ENCODE data around the gene GAB1.

GRCh38 chr4:143405075-143405730 is 68.5 kb downstream of the GAB1 start:
- TF ChIP-seq CTCF (CRISPR knock-in tag; IDR thresholded peaks at IDR 0.05) (no peak), HMGXB4 (CRISPR knock-in tag; IDR thresholded peaks at IDR 0.05; ENCODE audit: borderline replicate concordance in 1 of 2, low read depth in 1 of 2) (no peak), KLF16 (CRISPR knock-in tag; IDR thresholded peaks at IDR 0.05) (no peak), ZNF33B (CRISPR knock-in tag; IDR thresholded peaks at IDR 0.05) (no peak), MYC (CRISPR knock-in tag; IDR thresholded peaks at IDR 0.05; ENCODE audit: borderline replicate concordance) (no peak), PBX2 (CRISPR knock-in tag; IDR thresholded peaks at IDR 0.05) (no peak), ZNF609 (CRISPR knock-in tag; IDR thresholded peaks at IDR 0.05; ENCODE audit: borderline replicate concordance) (no peak), ZNF580 (CRISPR knock-in tag; IDR thresholded peaks at IDR 0.05; ENCODE audit: borderline replicate concordance, low read depth) (no peak), MAFK (conservative IDR thresholded peaks at IDR 0.05 in 1 of 2, IDR thresholded peaks at IDR 0.05 in 1 of 2; ENCODE audit: low read length in 2 of 2) (no peak), ZBTB40 (IDR thresholded peaks at IDR 0.05) (no peak), ZBTB40 (CRISPR knock-in tag; IDR thresholded peaks at IDR 0.05) (no peak), EZH2 (conservative IDR thresholded peaks at IDR 0.05; ENCODE audit: low read depth, low read length) (no peak), CREBL2 (CRISPR knock-in tag; IDR thresholded peaks at IDR 0.05; ENCODE audit: borderline replicate concordance) (no peak), NR0B2 (CRISPR knock-in tag; IDR thresholded peaks at IDR 0.05) (no peak)
